H1 (cell line): ENCODE results near the gene NCK2. TPM values are rescaled to one million over a fixed set of nuclear protein-coding genes. Genes with fewer than 3 reads are reported as not detected.

Source experiments
- JUN ChIP-seq: IDR thresholded peaks from 2 replicates; pipeline ENCODE4 v1.6.1; 2011; ENCODE audit warnings: low read depth, mild to moderate bottlenecking, improper control_type of control experiment, low read length
- KDM4A ChIP-seq: IDR thresholded peaks from one replicate; pipeline ENCODE4 v1.7.1; 2012; ENCODE audit warnings: low read depth, mild to moderate bottlenecking, moderate library complexity, low read length, inconsistent platforms; ENCODE audit not compliant: severe bottlenecking
- RNF2 ChIP-seq: fragments of 200-900, 300-1000 bp; sonication (generic); IDR thresholded peaks from 2 replicates; pipeline ENCODE4 v1.7.1; 2016; ENCODE audit warnings: borderline replicate concordance, low read depth, mild to moderate bottlenecking, antibody characterized with exemption, low read length; ENCODE audit not compliant: poor library complexity, severe bottlenecking; ENCODE audit errors: missing control alignments
- TAF1 ChIP-seq: IDR thresholded peaks from 2 replicates; pipeline ENCODE4 v1.6.1; 2011; ENCODE audit warnings: mild to moderate bottlenecking, low read depth, low read length
- polyA plus RNA-seq, 7 experiments: library from polyadenylated mRNA; depleted of rRNA in 3 of 7; stranded (reverse) in 5 of 7; unstranded in 2 of 7; fragments of >200 nt in 5 of 7; fragments of 200-250 nt in 2 of 7; gene quantifications; 1 replicate in 5 of 7; 2 replicates in 1 of 7; 4 replicates in 1 of 7; pipeline versions ENCODE4 v1.2.1 to v1.2.3, GENCODE V29; 2011 to 2013; ENCODE audit warnings: missing spikeins in 2 of 7, mixed read lengths in 2 of 7
- total RNA-seq: library from RNA; stranded (reverse); fragmentation: NEBNext Ultra II Directional; extraction: Animal tissue kit (Norgen Biotek cat#: 25700); gene quantifications from 2 replicates; pipeline ENCODE4 v1.2.1, GENCODE V29; 2021
- TF ChIP-seq, protein P1 (sequence below): fragments of 300-600 bp; sonication (generic); IDR thresholded peaks from 2 replicates; pipeline ENCODE4 v1.7.1; 2012; ENCODE audit warnings: low read length, moderate library complexity, mild to moderate bottlenecking, inconsistent platforms; ENCODE audit not compliant: insufficient replicate concordance

Gene NCK2
- total and polyA plus RNA-seq, 2 of the 8 experiments (the other 6 are each of a cell fraction or from before 2014, with no cell fraction given), result 30.3 to 65.7 TPM

DNA sequence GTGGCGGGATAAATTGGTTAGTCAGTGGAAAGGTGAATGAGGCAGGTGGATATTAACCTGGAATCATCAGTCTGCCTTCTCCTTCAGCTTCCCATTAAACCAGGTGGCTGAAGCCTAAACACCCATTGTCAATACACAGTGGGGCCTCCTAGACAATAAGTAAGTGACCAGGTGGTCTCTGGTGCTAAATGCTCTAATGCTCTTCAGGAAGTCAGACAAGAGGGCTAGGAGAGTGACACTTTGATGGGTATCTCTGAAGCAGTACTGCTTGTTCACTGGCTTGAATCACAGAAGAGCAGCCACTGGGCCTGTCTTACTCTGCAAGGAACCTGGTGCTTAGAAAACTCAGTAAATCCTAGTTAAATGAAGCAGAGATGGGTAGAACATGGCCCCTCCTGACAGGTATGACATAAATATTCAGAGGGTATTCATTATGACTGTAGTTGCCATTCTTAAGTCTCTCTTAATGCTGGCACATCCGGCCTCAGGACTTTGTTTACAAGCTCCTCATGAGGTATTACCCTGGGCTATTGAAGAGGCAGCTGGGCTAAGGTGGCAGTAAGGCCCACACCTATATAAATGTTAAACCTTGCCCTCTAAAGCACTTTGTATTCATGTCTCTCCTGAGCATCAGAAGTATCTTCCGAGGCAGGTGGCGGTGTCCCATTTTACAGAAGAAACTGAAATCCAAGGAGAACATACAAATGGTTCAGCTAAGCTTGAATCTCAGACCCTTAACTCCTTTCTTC, 104.9 kb downstream of the NCK2 start (continued):
- TF ChIP-seq, protein P1, sequence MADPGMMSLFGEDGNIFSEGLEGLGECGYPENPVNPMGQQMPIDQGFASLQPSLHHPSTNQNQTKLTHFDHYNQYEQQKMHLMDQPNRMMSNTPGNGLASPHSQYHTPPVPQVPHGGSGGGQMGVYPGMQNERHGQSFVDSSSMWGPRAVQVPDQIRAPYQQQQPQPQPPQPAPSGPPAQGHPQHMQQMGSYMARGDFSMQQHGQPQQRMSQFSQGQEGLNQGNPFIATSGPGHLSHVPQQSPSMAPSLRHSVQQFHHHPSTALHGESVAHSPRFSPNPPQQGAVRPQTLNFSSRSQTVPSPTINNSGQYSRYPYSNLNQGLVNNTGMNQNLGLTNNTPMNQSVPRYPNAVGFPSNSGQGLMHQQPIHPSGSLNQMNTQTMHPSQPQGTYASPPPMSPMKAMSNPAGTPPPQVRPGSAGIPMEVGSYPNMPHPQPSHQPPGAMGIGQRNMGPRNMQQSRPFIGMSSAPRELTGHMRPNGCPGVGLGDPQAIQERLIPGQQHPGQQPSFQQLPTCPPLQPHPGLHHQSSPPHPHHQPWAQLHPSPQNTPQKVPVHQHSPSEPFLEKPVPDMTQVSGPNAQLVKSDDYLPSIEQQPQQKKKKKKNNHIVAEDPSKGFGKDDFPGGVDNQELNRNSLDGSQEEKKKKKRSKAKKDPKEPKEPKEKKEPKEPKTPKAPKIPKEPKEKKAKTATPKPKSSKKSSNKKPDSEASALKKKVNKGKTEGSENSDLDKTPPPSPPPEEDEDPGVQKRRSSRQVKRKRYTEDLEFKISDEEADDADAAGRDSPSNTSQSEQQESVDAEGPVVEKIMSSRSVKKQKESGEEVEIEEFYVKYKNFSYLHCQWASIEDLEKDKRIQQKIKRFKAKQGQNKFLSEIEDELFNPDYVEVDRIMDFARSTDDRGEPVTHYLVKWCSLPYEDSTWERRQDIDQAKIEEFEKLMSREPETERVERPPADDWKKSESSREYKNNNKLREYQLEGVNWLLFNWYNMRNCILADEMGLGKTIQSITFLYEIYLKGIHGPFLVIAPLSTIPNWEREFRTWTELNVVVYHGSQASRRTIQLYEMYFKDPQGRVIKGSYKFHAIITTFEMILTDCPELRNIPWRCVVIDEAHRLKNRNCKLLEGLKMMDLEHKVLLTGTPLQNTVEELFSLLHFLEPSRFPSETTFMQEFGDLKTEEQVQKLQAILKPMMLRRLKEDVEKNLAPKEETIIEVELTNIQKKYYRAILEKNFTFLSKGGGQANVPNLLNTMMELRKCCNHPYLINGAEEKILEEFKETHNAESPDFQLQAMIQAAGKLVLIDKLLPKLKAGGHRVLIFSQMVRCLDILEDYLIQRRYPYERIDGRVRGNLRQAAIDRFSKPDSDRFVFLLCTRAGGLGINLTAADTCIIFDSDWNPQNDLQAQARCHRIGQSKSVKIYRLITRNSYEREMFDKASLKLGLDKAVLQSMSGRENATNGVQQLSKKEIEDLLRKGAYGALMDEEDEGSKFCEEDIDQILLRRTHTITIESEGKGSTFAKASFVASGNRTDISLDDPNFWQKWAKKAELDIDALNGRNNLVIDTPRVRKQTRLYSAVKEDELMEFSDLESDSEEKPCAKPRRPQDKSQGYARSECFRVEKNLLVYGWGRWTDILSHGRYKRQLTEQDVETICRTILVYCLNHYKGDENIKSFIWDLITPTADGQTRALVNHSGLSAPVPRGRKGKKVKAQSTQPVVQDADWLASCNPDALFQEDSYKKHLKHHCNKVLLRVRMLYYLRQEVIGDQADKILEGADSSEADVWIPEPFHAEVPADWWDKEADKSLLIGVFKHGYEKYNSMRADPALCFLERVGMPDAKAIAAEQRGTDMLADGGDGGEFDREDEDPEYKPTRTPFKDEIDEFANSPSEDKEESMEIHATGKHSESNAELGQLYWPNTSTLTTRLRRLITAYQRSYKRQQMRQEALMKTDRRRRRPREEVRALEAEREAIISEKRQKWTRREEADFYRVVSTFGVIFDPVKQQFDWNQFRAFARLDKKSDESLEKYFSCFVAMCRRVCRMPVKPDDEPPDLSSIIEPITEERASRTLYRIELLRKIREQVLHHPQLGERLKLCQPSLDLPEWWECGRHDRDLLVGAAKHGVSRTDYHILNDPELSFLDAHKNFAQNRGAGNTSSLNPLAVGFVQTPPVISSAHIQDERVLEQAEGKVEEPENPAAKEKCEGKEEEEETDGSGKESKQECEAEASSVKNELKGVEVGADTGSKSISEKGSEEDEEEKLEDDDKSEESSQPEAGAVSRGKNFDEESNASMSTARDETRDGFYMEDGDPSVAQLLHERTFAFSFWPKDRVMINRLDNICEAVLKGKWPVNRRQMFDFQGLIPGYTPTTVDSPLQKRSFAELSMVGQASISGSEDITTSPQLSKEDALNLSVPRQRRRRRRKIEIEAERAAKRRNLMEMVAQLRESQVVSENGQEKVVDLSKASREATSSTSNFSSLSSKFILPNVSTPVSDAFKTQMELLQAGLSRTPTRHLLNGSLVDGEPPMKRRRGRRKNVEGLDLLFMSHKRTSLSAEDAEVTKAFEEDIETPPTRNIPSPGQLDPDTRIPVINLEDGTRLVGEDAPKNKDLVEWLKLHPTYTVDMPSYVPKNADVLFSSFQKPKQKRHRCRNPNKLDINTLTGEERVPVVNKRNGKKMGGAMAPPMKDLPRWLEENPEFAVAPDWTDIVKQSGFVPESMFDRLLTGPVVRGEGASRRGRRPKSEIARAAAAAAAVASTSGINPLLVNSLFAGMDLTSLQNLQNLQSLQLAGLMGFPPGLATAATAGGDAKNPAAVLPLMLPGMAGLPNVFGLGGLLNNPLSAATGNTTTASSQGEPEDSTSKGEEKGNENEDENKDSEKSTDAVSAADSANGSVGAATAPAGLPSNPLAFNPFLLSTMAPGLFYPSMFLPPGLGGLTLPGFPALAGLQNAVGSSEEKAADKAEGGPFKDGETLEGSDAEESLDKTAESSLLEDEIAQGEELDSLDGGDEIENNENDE, result no peak
- TF ChIP-seq RNF2 (no peak), TAF1 (no peak), JUN (no peak), KDM4A (no peak)
